Fibroblast of gingiva (primary cell): ENCODE measurements around the gene TENM4.

Experiments
- DNase-seq: peaks from one replicate; pipeline ENCODE4 v3.0.0-alpha.2; 2011; ENCODE audit warnings: low read depth

TENM4 gene

GRCh38 chr11:78932757-78933156, 508.1 kb downstream of the TENM4 start:
- DNase-seq = no peak

DNA sequence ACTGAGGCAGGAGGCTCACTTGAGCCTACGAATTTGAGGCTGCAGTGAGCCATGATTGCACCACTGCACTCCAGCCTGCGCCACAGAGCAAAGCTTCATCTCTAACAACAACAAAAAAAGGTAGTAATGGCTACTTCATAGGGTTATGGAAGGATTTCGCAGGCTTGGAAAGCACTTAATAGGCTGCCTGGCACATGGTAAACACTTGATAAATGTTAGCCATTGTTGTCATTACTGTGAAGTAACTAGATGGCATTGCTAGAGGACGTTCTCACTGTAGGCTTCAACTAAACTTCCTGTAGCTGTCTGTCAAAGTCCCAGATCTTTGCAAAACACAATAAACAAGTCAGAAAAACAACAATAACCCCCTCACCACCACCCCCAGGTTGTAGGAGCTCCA, 508.9 kb downstream of the TENM4 start:
- no peak for DNase-seq

- no peak for DNase-seq
Measured at GRCh38 chr11:78930810-78931523, 509.9 kb downstream of the TENM4 start.

GRCh38 chr11:78929906-78930220, 511.0 kb downstream of the TENM4 start:
- DNase-seq = no peak

GRCh38 chr11:78929207-78929905, 511.5 kb downstream of the TENM4 start:
- DNase-seq = no peak

GRCh38 chr11:78927511-78927910, 513.3 kb downstream of the TENM4 start:
- no peak for DNase-seq

GRCh38 chr11:78926633-78927338, 514.0 kb downstream of the TENM4 start:
- no peak for DNase-seq

DNA sequence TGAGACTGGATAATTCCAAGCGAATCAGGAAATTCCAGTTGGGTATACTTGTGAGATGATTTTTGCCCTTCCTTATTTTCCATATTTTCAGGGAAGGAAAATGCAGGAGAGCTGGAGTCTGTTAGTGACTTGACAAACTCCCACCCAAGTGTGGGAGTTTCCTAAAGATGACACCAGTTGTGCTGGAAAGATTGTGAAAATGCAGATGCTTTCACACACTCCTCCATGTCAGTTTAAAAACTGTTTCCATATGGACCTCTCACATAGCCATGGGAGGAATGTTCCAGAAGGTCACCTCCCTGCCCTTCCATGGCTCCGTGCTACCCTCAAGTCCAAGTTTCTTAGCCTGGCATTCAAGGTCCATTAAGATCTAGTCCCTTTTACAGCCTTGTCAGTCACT, 515.4 kb downstream of the TENM4 start:
- DNase-seq = no peak

DNA sequence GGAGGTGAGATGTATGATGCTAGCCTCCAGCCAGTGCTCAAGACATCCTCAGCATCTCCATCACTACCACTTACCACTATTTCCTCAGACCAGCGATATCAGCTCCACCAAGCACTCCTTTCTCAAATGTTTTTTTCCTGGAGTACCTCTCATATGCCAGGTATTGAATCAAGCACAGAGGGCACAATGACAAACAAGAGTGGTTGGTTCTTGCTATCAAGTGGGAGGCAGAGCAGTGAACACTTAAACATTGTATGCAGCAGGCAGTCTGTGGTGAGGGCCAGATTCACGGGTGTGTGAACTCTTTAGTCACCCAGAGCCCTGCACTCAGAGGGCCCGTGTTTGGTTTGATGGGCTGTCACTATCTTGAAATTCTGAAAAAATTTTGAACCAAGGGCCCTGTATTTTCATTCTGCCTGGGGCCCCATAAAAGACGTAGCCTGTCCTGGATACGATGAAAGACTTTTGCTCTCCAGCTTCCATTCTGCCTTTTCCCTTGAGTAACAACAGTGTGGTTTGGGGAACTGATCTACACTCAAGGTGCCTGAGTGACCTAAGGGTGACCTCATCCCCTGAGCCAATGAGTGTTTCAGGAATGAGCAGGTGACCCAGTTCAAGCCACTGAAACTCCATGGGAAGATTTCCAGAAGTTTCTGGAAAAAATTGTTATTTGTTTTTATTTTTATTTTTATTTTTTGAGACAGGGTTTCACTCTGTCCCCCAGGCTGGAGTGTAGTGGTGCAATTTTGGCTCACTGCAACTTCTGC, 517.8 kb downstream of the TENM4 start:
- no peak for DNase-seq

DNA sequence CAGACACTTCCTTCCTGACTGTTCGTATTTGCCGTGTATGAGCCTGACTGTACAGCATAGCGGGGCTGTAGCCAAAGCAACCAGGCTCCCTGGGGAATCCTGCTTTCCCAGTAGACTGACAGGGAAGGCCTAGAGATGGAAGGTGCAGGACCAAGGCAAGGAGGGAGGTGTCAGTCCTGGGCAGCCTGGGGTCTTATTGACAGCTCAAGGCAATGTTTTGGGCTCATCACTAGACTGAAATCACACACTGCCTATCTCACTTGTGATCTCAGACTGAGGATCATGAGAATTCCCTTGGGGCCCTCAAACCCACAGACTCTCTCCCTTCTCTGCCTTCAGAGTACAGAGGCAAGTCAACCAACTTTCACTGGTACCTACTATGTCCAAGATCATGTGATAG, 519.3 kb downstream of the TENM4 start:
- DNase-seq = no peak

GRCh38 chr11:78920329-78920728, 520.5 kb downstream of the TENM4 start:
- DNase-seq = no peak

- no peak for DNase-seq
Measured at GRCh38 chr11:78916759-78917158, 524.1 kb downstream of the TENM4 start.

DNA sequence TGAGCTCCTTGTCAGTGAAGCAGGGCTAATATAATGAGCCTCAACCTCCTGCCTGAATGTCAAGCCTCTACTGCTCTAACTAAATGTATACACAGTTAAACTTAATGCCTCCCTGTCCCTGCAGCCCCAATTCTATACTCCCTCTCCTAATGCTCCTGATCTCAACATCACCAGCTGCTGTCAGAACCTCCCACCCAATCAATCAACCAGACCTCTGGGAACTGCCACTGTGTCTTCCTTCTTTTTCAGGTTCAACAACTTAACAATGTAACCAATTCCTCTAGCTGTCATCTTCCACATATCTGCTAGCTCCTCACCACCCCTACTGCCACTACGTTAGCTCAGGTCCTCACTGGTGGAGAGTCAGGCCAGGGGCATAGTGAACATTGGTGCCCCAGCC, 526.3 kb downstream of the TENM4 start:
- DNase-seq = no peak

DNA sequence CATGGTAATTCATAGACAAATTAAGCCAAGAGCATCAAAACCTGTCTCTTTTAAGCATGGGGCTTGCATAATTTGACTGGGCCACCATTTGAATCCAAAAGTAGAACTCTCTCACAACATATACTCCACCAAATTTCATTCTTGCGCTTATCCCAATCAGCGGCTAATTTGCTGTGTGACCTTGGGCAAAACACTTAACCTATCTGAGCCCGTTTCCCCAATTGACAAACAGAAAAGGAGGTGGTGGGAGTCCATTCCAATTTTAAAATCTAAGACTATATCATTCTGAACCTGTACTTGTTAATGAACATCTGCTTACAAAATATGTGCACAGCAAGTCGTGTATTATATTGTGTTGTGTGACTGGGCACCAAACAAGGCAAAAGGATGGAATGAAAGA, 528.1 kb downstream of the TENM4 start:
- DNase-seq = no peak

GRCh38 chr11:78910322-78910721, 530.5 kb downstream of the TENM4 start:
- DNase-seq = no peak

DNA sequence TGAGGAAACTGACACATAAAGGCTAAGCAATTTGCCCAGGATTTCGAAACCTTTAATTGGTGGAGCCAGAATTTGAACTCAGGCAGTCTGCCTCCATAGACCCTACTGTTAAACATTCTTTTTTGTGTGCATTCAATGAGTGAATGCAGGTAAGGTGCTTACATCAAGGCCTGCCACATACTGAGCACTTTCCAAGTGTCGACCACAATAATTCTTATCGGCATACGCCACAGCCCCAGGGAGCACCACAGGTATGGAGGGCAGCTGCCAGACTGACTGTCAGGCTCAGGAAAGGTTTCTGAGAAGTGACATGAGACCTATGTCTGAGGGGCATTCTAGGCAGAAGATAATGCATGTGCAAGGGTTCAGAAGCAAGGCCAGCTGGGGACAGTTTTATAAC, 531.4 kb downstream of the TENM4 start:
- no peak for DNase-seq

GRCh38 chr11:78907636-78908035, 533.2 kb downstream of the TENM4 start:
- no peak for DNase-seq

- no peak for DNase-seq
Measured at GRCh38 chr11:78906566-78906965, 534.3 kb downstream of the TENM4 start.

DNA sequence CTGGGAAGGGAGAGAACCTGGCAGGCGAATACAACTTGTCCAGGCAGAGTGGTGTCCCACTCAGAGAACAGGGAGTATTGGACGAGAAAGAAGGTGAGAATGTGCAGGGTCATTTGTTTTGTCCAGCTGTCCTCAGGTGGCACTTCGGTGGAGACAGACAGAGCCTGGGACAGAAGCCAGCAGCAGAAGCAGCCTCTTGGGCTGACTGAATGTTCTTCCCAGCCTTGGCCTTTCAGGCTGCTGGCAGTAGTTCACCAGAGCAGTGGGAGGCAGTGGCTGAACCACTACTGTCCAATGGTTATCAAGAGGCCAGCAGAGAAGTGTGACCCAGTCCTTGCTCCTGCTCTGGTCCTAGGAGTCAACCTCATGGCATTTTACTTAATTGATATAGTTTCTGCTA, 535.1 kb downstream of the TENM4 start:
- no peak for DNase-seq

DNA sequence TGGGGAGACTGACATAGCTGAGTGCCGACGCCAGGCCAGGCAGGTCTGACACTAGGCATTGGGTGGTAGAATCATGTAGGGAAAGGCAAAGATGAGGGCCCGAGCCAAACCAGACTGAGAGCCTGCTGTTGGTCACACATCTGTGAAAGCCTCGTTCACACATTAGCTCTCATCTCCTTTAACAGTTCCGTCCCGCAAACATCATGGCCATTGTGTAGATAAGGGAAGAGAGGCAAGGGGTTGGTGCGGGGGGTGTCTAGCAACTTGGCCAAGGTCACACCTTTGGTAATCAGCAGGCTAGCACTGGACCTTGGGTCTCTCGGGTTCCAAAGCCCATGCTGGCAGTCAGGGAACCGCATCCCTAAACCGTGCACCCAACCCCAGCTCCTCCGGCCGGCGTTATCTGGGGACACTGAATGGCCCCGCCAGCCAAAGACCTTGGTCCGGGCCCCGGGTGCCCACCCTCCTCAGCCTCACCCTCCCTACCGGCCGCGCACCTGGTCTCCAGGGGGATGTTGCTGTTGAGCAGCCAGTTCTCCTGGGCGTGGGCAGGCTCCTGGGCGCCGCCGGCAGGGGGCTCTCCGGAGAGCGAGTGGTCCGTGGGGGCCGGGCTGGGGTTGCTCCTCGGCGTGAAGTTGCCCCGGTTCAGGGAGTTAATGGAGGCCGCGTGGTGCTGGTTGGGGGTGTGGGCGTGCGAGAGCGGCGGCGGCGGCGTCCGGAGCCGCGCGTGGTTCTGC, 537.9 kb downstream of the TENM4 start:
- no peak for DNase-seq

DNA sequence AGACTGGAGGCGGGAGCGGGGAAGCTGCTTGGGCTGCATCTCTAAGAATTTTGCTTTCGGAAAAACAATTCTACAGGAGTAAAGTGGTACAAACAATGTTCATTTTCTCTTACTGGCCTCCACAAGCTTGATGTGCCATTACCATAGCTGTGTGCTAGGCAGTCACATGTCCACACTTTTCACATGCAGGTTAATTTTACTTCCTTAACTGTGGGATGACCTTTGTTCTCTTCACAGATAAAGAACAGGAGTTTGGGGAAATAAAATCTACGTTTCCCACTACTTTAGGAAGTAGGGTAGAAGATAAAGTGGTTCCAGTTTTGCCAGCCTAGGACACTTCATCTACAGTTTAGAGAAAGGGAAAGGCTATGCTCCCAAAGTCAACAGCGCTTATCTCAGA, 539.0 kb downstream of the TENM4 start:
- DNase-seq = no peak

DNA sequence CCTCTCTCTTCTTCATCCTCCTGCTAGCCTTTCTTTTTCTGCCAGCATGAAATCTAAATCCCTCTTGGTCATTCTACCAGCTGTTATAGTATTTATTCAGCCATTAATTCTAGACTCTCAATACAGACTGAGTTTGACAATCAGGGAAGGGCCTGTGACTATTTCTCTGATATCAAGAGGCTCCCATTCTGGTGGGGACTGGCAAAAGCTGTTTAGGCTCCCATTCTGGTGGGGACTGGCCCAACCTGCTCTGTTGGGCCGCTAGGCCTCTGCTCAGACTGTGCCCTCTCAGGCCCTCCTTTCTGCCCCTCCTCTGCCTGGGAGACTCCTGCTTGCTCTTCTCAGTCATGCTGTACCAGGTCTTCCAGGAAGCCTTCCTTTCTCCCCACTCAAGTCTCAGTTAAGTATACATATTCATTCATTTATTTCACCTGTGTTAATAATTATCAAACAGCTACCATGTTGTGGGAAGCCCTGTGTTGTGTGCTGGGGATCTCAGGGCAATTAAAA, 542.5 kb downstream of the TENM4 start:
- no peak for DNase-seq
